ENCODE results near the gene PPP2R3C.

Gene PPP2R3C

DNA sequence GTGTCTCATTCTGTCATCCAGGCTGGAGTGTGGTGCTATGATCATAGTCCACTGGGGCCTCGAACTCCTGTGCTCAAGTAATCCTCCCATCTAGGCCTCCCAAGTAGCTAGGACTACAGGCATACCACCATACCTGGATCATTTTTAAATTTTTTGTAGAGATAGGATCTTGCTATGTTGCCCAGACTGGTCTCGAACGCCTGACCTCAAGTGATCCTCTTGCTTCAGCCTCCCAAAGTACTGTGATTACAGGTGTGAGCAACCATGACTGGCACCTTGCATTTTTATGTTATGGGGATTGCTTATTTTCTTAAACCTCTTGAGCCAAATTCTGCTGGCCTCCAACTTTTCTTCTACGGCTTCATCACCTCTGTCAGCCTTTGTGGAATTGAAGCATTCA, 27.4 kb upstream of the PPP2R3C start:
- no peaks in the 10 kb centered on the region for H3K36me3 ChIP-seq (ENCODE audit: control insufficient read depth, insufficient read depth, low read length)
- no peaks in the 10 kb centered on the region for H3K9me3 ChIP-seq (ENCODE audit: control insufficient read depth, insufficient read depth, low read length)
- no peak overlapping the region for H3K9ac ChIP-seq (ENCODE audit: low read depth, low read length)
- H3K4me3 ChIP-seq (ENCODE audit: low read depth, low read length) = no peak overlapping the region
- no peaks in the 10 kb centered on the region for H3K27me3 ChIP-seq (ENCODE audit: control insufficient read depth, insufficient read depth, low read length)
- no peaks in the 10 kb centered on the region for H3K4me1 ChIP-seq (ENCODE audit: control insufficient read depth, insufficient read depth, low read length)

DNA sequence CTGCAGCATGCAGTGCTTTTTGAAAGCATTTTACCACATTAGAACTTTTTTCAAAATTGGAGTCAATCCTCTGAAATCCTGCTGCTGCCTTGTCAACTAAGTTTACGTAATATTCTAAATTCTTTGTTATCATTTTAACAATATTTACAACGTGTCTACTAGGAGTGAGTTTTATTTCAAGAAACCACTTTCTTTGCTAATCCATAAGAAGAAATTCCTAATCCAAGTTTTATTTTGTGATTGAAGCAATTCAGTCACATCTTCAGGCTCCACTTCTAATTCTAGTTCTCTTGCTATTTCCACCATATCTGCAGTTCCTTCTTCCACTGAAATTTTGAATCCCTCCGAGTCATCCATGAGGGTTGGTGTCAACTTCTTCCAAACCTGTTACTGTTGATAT, 25.9 kb upstream of the PPP2R3C start:
- no peaks in the 10 kb centered on the region for H3K36me3 ChIP-seq (ENCODE audit: control insufficient read depth, insufficient read depth, low read length)
- H3K9me3 ChIP-seq (ENCODE audit: control insufficient read depth, insufficient read depth, low read length) = no peaks in the 10 kb centered on the region
- no peak overlapping the region for H3K9ac ChIP-seq (ENCODE audit: low read depth, low read length)
- H3K4me1 ChIP-seq (ENCODE audit: control insufficient read depth, insufficient read depth, low read length) = no peaks in the 10 kb centered on the region
- H3K4me3 ChIP-seq (ENCODE audit: low read depth, low read length) = no peak overlapping the region
- no peaks in the 10 kb centered on the region for H3K27me3 ChIP-seq (ENCODE audit: control insufficient read depth, insufficient read depth, low read length)

DNA sequence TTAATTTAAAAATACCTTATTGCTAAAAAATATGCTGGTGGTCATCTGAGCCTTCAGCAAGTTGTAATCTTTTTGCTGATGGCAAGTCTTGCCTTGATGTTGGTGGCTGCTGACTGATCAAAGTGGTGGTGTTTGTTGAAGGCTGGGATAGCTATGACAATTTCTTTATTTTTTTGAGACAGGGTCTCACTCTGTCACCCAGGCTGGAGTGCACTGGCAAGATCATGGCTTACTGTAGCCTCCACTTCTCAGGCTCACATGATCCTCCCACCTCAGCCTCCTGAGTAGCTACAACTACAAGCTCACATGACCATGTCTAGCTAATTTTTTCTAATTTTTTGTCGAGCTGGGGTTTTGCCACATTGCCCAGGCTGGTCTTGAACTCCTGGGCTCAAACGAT, 25.4 kb upstream of the PPP2R3C start:
- H3K9ac ChIP-seq (ENCODE audit: low read depth, low read length) = no peak overlapping the region
- H3K4me3 ChIP-seq (ENCODE audit: low read depth, low read length) = no peak overlapping the region
- no peaks in the 10 kb centered on the region for H3K36me3 ChIP-seq (ENCODE audit: control insufficient read depth, insufficient read depth, low read length)
- H3K27me3 ChIP-seq (ENCODE audit: control insufficient read depth, insufficient read depth, low read length) = no peaks in the 10 kb centered on the region
- no peaks in the 10 kb centered on the region for H3K9me3 ChIP-seq (ENCODE audit: control insufficient read depth, insufficient read depth, low read length)
- no peaks in the 10 kb centered on the region for H3K4me1 ChIP-seq (ENCODE audit: control insufficient read depth, insufficient read depth, low read length)

DNA sequence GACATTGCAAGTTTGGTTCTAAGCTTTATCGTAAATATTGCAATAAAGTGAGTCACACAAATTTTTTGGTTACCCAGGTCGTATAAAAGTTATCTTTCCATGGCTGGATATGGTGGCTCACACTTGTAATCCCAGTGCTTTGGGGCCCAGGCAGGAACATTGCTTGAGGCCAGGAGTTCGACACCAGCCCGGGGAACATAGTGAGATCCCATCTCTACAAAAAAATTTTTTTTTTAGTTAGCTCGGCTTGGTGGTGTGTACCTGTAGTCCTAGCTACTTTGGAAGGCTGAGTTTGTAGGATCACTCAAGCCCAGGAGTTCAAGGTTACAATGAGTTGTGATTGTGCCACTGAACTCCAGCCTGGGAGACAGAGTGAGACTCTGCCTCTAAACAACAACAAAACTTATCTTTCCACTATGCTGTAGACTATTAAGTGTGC, 24.9 kb upstream of the PPP2R3C start:
- no peaks in the 10 kb centered on the region for H3K27me3 ChIP-seq (ENCODE audit: control insufficient read depth, insufficient read depth, low read length)
- H3K9ac ChIP-seq (ENCODE audit: low read depth, low read length) = no peak overlapping the region
- no peaks in the 10 kb centered on the region for H3K9me3 ChIP-seq (ENCODE audit: control insufficient read depth, insufficient read depth, low read length)
- no peaks in the 10 kb centered on the region for H3K4me1 ChIP-seq (ENCODE audit: control insufficient read depth, insufficient read depth, low read length)
- H3K4me3 ChIP-seq (ENCODE audit: low read depth, low read length) = no peak overlapping the region
- H3K36me3 ChIP-seq (ENCODE audit: control insufficient read depth, insufficient read depth, low read length) = no peaks in the 10 kb centered on the region

DNA sequence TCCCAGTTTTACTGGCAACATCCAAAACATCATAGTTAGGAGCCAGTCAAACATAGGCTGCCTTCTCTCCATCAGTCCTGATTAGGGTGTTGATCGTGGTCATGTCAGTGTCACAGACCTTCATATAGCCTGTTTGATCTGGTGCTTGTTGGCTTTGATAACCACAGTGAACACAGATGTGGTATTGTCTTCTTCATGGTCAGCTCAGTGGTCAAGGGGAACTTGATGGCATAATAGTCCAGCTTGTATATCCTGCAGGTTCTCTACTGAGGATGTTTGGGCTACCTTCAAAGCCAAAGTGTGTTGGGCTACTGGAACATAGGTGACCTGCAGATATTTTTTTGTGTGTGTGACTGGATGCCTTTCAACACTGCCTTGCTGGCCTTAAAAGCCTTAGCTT, 22.2 kb upstream of the PPP2R3C start:
- Histone ChIP-seq H3K4me3 (ENCODE audit: low read depth, low read length) (no peak overlapping the region), H3K36me3 (ENCODE audit: control insufficient read depth, insufficient read depth, low read length) (no peaks in the 10 kb centered on the region), H3K9me3 (ENCODE audit: control insufficient read depth, insufficient read depth, low read length) (no peaks in the 10 kb centered on the region)

DNA sequence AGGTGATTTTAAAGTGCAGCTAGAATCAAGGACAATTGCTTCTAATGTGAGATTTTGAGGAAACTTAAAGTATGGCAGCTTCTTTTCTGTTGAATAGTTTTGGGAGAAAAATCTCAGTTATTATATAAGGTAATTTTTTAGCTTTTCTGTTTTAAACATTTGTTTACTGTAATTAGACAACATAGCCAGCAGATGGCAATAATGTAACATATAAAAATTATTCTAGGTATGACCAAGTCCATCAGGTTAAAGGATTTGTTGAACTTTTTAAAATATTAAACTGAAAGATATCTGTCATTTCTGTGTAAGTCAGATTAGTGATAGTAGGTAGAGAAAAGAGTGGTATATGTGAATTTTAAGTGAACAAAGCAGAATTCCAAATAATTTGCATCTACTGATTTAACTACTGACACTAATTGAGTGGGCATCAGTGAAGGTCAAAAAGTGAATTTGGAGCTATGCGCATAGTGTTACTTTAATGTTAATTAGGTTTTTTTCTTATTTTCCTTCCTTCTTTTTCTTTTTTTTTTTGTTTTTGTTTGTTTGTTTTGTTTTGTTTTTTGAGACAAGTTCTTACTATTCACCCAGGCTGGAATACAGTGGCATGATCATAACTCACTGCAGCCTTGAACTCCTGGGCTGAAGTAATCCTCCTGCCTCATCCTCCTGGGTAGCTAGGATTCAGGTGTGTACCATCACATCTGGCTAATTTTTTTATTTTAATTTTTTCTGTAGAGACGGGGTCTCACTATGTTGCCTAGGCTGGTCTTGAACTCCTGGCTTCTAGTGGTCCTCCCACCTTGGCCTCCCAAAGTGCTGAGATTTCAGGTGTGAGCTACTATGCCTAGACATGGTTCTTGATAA, 19.2 kb upstream of the PPP2R3C start:
- H3K9ac ChIP-seq (ENCODE audit: low read depth, low read length) = no peak overlapping the region
- H3K4me3 ChIP-seq (ENCODE audit: low read depth, low read length) = no peak overlapping the region
- no peaks in the 10 kb centered on the region for H3K36me3 ChIP-seq (ENCODE audit: control insufficient read depth, insufficient read depth, low read length)
- H3K9me3 ChIP-seq (ENCODE audit: control insufficient read depth, insufficient read depth, low read length) = no peaks in the 10 kb centered on the region
- no peaks in the 10 kb centered on the region for H3K4me1 ChIP-seq (ENCODE audit: control insufficient read depth, insufficient read depth, low read length)
- no peaks in the 10 kb centered on the region for H3K27me3 ChIP-seq (ENCODE audit: control insufficient read depth, insufficient read depth, low read length)

More for the DNA sequence above, 22.2 kb upstream of the PPP2R3C start:
- H3K4me1 ChIP-seq (ENCODE audit: control insufficient read depth, insufficient read depth, low read length) = no peaks in the 10 kb centered on the region
- H3K27me3 ChIP-seq (ENCODE audit: control insufficient read depth, insufficient read depth, low read length) = no peaks in the 10 kb centered on the region
- no peak overlapping the region for H3K9ac ChIP-seq (ENCODE audit: low read depth, low read length)

DNA sequence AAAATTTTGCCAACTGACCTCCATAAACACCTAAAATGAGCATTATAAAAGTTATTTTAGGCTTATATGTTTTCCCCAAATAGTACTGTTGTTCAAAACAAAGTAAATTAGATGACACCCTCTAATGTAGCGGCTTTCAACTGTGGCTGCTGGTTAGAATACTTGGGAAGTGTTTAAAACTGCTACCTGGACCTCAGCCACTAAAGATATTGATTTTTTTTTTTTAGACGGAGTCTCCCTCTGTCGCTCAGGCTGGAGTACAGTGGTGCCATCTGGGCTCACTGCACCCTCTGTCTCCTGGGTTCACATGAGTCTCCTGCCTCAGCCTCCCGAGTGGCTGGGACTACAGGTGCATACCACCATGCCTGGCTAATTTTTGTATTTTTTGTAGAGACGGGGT, 16.8 kb upstream of the PPP2R3C start:
- H3K27me3 ChIP-seq (ENCODE audit: control insufficient read depth, insufficient read depth, low read length) = no peaks in the 10 kb centered on the region
- no peak overlapping the region for H3K4me3 ChIP-seq (ENCODE audit: low read depth, low read length)
- no peak overlapping the region for H3K9ac ChIP-seq (ENCODE audit: low read depth, low read length)
- H3K36me3 ChIP-seq (ENCODE audit: control insufficient read depth, insufficient read depth, low read length) = no peaks in the 10 kb centered on the region
- H3K4me1 ChIP-seq (ENCODE audit: control insufficient read depth, insufficient read depth, low read length) = no peaks in the 10 kb centered on the region
- no peaks in the 10 kb centered on the region for H3K9me3 ChIP-seq (ENCODE audit: control insufficient read depth, insufficient read depth, low read length)

DNA sequence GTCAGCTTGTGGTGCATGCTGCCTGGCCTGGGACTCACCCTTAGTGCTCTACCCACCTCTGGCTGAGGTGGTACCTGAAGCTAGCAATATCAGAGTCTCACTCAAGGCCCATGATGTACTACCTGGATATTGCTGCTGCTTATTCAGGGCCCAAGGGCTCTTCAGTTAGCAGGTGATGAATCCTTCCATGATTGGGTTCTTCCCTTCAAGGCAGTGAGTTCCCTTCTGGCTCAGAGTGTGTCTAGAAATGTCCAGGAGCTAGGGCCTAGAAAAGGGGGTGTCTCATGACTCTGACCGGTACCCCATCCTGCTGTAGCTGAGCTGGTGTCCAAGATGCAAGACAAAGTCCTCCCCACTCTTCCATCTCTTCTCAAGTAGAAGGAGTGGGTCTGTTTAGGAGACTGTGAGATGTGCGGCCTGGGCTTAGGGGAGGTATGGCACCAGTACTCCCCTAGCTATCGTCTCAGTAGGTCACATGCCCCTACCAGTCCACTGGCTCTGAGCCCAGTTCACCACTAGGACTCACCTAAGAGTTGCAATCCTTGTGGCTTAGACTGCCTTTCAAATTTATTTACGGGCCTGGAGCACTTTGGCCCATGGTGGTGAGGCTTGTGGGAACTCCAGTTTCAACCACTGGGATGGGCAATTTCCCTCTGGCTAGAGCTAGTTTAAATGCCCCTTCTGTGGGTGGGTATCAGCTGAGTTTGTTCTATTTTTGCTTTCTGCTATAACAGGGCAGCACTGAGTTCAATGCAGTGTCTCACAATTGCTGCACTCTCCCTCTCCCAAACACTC, 12.7 kb upstream of the PPP2R3C start:
- H3K4me1 ChIP-seq (ENCODE audit: control insufficient read depth, insufficient read depth, low read length) = no peaks in the 10 kb centered on the region
- no peak overlapping the region for H3K9ac ChIP-seq (ENCODE audit: low read depth, low read length)
- H3K4me3 ChIP-seq (ENCODE audit: low read depth, low read length) = no peak overlapping the region
- H3K27me3 ChIP-seq (ENCODE audit: control insufficient read depth, insufficient read depth, low read length) = no peaks in the 10 kb centered on the region
- no peaks in the 10 kb centered on the region for H3K36me3 ChIP-seq (ENCODE audit: control insufficient read depth, insufficient read depth, low read length)
- H3K9me3 ChIP-seq (ENCODE audit: control insufficient read depth, insufficient read depth, low read length) = no peaks in the 10 kb centered on the region

DNA sequence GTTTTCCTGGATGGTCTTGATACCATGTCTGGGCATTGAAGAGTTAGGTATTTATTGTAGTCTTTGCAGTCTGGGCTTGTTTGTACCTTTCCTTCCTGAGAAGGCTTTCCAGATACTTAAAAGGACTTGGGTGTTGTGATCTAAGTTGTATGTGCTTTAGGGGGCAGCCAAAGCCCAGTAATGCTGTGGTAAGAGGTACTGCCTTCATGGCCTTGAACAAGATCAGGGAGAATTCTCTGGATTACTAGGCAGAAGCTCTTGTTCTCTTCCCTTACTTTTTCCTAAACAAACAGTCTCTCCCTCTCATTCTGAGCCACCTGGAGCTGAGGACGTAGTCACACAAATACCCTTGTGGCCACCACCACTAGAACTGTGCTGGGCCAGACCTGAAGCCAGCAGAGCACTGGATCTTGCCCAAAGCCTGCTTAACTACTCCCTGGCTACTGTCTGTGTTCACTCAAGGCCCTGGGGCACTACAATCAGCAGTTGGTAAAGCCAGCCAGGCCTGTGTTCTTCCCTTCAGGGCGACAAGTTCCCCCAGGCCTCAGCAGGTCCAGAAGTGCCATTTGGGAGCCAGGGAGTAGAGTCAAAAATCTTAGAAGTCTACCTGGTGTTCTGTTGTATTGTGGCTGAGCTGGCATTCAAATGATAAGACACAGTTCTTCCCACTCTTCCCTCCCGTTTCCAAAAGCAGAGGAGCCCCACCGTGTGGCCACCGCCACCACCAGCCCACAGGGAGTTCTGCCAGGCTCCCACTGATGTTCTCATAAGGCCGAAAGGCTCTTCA, 11.9 kb upstream of the PPP2R3C start:
- Histone ChIP-seq H3K4me3 (ENCODE audit: low read depth, low read length) (no peak overlapping the region), H3K9ac (ENCODE audit: low read depth, low read length) (no peak overlapping the region), H3K27me3 (ENCODE audit: control insufficient read depth, insufficient read depth, low read length) (no peaks in the 10 kb centered on the region), H3K4me1 (ENCODE audit: control insufficient read depth, insufficient read depth, low read length) (no peaks in the 10 kb centered on the region), H3K36me3 (ENCODE audit: control insufficient read depth, insufficient read depth, low read length) (no peaks in the 10 kb centered on the region), H3K9me3 (ENCODE audit: control insufficient read depth, insufficient read depth, low read length) (no peaks in the 10 kb centered on the region)

DNA sequence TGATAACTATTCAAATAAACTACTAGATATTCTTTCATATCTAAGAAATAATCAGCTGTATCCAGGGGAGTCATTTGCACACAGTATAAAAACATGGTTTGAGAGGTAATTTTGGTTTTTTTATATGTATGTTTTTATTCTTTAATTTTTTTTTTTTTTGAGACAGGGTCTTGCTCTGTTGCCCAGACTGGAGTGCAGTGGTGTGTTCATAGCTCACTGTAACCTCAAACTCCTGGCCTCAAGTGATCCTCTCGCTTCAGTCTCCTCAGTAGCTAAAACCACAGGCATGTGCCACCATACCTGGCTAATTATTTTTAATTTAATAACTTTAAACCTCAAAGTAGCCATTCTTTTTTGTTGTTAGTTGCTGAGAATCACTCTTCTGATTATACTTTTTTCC, 2.3 kb upstream of the PPP2R3C start:
- no peak overlapping the region for H3K4me3 ChIP-seq (ENCODE audit: low read depth, low read length)
- H3K9ac ChIP-seq (ENCODE audit: low read depth, low read length) = no peak overlapping the region
- peaks cover 4% of the 10 kb centered on the region for H3K4me1 ChIP-seq (ENCODE audit: control insufficient read depth, insufficient read depth, low read length)
- no peaks in the 10 kb centered on the region for H3K9me3 ChIP-seq (ENCODE audit: control insufficient read depth, insufficient read depth, low read length)
- no peaks in the 10 kb centered on the region for H3K36me3 ChIP-seq (ENCODE audit: control insufficient read depth, insufficient read depth, low read length)
- H3K27me3 ChIP-seq (ENCODE audit: control insufficient read depth, insufficient read depth, low read length) = no peaks in the 10 kb centered on the region

DNA sequence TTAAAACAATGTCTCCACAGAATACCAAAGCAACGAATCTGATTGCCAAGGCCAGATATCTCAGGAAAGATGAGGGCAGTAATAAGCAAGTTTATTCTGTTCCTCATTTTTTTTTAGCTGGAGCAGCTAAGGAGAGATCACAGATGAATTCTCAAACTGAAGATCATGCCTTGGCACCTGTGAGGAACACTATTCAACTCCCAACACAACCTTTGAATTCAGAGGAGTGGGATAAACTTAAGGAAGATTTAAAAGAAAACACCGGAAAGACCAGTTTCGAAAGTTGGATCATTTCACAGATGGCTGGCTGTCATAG, 1.6 kb upstream of the PPP2R3C start:
- peak overlapping the region; percentile 91 for H3K4me3 ChIP-seq (ENCODE audit: low read depth, low read length)
- no peaks in the 10 kb centered on the region for H3K36me3 ChIP-seq (ENCODE audit: control insufficient read depth, insufficient read depth, low read length)
- no peak overlapping the region for H3K9ac ChIP-seq (ENCODE audit: low read depth, low read length)
- no peaks in the 10 kb centered on the region for H3K9me3 ChIP-seq (ENCODE audit: control insufficient read depth, insufficient read depth, low read length)
- H3K4me1 ChIP-seq (ENCODE audit: control insufficient read depth, insufficient read depth, low read length) = peaks cover 4% of the 10 kb centered on the region
- no peaks in the 10 kb centered on the region for H3K27me3 ChIP-seq (ENCODE audit: control insufficient read depth, insufficient read depth, low read length)

Data from iPS-15b (cell line).